Vagina (tissue), 2 donors: ENCODE data around the gene NFATC2. TPM values are rescaled to one million over a fixed set of nuclear protein-coding genes. Genes with fewer than 3 reads are reported as not detected.

Source experiments
- DNase-seq, 2 donors: peaks; one replicate each; pipeline ENCODE4 v3.0.0-alpha.2; 2017; ENCODE audit errors: extremely low spot score in 2 of 2
- H3K27ac ChIP-seq: fragments of 200-600 bp; sonication (generic); one replicate; pipeline ENCODE4 v1.5.1; 2019
- H3K27me3 ChIP-seq: fragments of 200-600 bp; sonication (generic); one replicate; pipeline ENCODE4 v1.5.1; 2019
- H3K36me3 ChIP-seq, 2 donors: fragments of 200-600 bp; sonication (generic); one replicate each; pipeline ENCODE4 v1.5.1; 2017 to 2019
- H3K4me1 ChIP-seq: fragments of 200-600 bp; sonication (generic); one replicate; pipeline ENCODE4 v1.5.1; 2019
- H3K4me3 ChIP-seq, 2 donors: fragments of 200-600 bp; sonication (generic); 1 replicate in 1 of 2; 2 replicates in 1 of 2; pipeline ENCODE4 v1.5.1; 2016 to 2019
- H3K9me3 ChIP-seq: fragments of 200-600 bp; sonication (generic); one replicate; pipeline ENCODE4 v1.5.1; 2019
- CTCF ChIP-seq, 3 experiments: fragments of 450-650 bp in 2 of 3; fragments of 200-600 bp in 1 of 3; sonication (generic) in 1 of 3; IDR thresholded peaks; one replicate each; pipeline ENCODE4 v1.5.1; 2017 to 2019; ENCODE audit warnings: antibody characterized with exemption in 3 of 3, mild to moderate bottlenecking in 2 of 3, moderate library complexity in 2 of 3
- POLR2A ChIP-seq, 2 donors: fragments of 450-650 bp; IDR thresholded peaks; one replicate each; pipeline ENCODE4 v1.6.1; 2017; ENCODE audit warnings: antibody characterized with exemption in 2 of 2, mild to moderate bottlenecking in 2 of 2, moderate library complexity in 2 of 2
- POLR2AphosphoS5 ChIP-seq, 2 donors: sonication (generic); formaldehyde crosslinking; IDR thresholded peaks; one replicate each; pipeline ENCODE4 v1.9.0; 2017; ENCODE audit warnings: antibody characterized with exemption in 2 of 2, mild to moderate bottlenecking in 2 of 2, low read depth in 1 of 2; ENCODE audit not compliant: insufficient read depth in 1 of 2
- intact Hi-C: fragments of 100-400 bp; cut with DNase I; formaldehyde crosslinking; loops from one replicate; pipeline ENCODE4 v1.15.1; 2023
- total RNA-seq: library from RNA; depleted of rRNA; stranded (reverse); fragments of >200 nt; gene quantifications from one replicate; pipeline ENCODE4 v1.2.3, GENCODE V29; 2016

The NFATC2 gene
- total RNA-seq, 1 donor from 2014 or later, result 7.4 TPM

GRCh38 chr20:51486197-51487005 is 56.1 kb downstream of the NFATC2 start:
- no peak for DNase-seq
- intact Hi-C loops, result no loop called here
- TF ChIP-seq POLR2A (IDR thresholded peaks at IDR 0.05) (no peak), CTCF (IDR thresholded peaks at IDR 0.05) (no peak), POLR2AphosphoS5 (IDR thresholded peaks at IDR 0.05; ENCODE audit: insufficient read depth in 1 of 2, low read depth in 1 of 2) (no peak)
- no peak overlapping the region for H3K4me3 ChIP-seq
- H3K27ac ChIP-seq, result no peak overlapping the region
- H3K4me1 ChIP-seq, result peaks cover 17% of the 10 kb centered on the region
- H3K36me3 ChIP-seq, result no peaks in the 10 kb centered on the region
- no peaks in the 10 kb centered on the region for H3K9me3 ChIP-seq
- H3K27me3 ChIP-seq, result no peaks in the 10 kb centered on the region

GRCh38 chr20:51484831-51485230 is 57.7 kb downstream of the NFATC2 start:
- Histone ChIP-seq H3K4me1 (peaks cover 17% of the 10 kb centered on the region), H3K4me3 (no peak overlapping the region), H3K9me3 (no peaks in the 10 kb centered on the region), H3K27me3 (no peaks in the 10 kb centered on the region), H3K27ac (no peak overlapping the region), H3K36me3 (no peaks in the 10 kb centered on the region)
- no peak for DNase-seq
- intact Hi-C loops, result no loop called here
- TF ChIP-seq CTCF (IDR thresholded peaks at IDR 0.05), result no peak
- no peak for TF ChIP-seq POLR2A (IDR thresholded peaks at IDR 0.05)
- TF ChIP-seq POLR2AphosphoS5 (IDR thresholded peaks at IDR 0.05; ENCODE audit: insufficient read depth in 1 of 2, low read depth in 1 of 2), result no peak

- Histone ChIP-seq H3K27me3 (no peaks in the 10 kb centered on the region), H3K4me3 (no peak overlapping the region), H3K36me3 (no peaks in the 10 kb centered on the region), H3K4me1 (peaks cover 17% of the 10 kb centered on the region), H3K27ac (no peak overlapping the region), H3K9me3 (no peaks in the 10 kb centered on the region)
- TF ChIP-seq POLR2AphosphoS5 (IDR thresholded peaks at IDR 0.05; ENCODE audit: insufficient read depth in 1 of 2, low read depth in 1 of 2), result no peak
- TF ChIP-seq POLR2A (IDR thresholded peaks at IDR 0.05), result no peak
- no peak for TF ChIP-seq CTCF (IDR thresholded peaks at IDR 0.05)
- no peak for DNase-seq
- intact Hi-C loops, result no loop called here
These were observed 58.2 kb downstream of the NFATC2 start for GRCh38 chr20:51484141-51484815.

GRCh38 chr20:51482836-51483473 is 59.6 kb downstream of the NFATC2 start:
- no peak for DNase-seq
- H3K27me3 ChIP-seq, result no peaks in the 10 kb centered on the region
- H3K36me3 ChIP-seq, result no peaks in the 10 kb centered on the region
- H3K4me3 ChIP-seq, result no peak overlapping the region
- no peak overlapping the region for H3K27ac ChIP-seq
- TF ChIP-seq POLR2AphosphoS5 (IDR thresholded peaks at IDR 0.05; ENCODE audit: insufficient read depth in 1 of 2, low read depth in 1 of 2), result no peak
- no peak for TF ChIP-seq POLR2A (IDR thresholded peaks at IDR 0.05)
- TF ChIP-seq CTCF (IDR thresholded peaks at IDR 0.05), result no peak
- H3K4me1 ChIP-seq, result peaks cover 7% of the 10 kb centered on the region
- intact Hi-C loops, result no loop called here
- no peaks in the 10 kb centered on the region for H3K9me3 ChIP-seq
